ENCODE data around the gene FBXL14. TPM values are rescaled to one million over a fixed set of nuclear protein-coding genes. Genes with fewer than 3 reads are reported as not detected.
A peak's percentile ranks its signal among the peaks of the same experiment; 100 is the strongest.

FBXL14 gene
- total RNA-seq, 1 experiment from 2014 or later, result 19.3 TPM

- TF ChIP-seq CTCF (conservative IDR thresholded peaks at IDR 0.05; ENCODE audit: low read depth, low read length), result no peak
- TF ChIP-seq EZH2 (IDR thresholded peaks at IDR 0.05; ENCODE audit: borderline replicate concordance, low read depth, low read length, poor library complexity, severe bottlenecking), result no peak
- Histone ChIP-seq H3K4me3 (ENCODE audit: low read depth, low read length, poor library complexity, severe bottlenecking) (peak overlapping the region; percentile 80), H3K27ac (ENCODE audit: low read depth, low read length, poor library complexity, severe bottlenecking) (no peak overlapping the region), H3K36me3 (ENCODE audit: insufficient read depth, low read length, poor library complexity, severe bottlenecking) (no peaks in the 10 kb centered on the region), H3K4me1 (ENCODE audit: insufficient read depth, low read length, poor library complexity, severe bottlenecking) (peaks cover 32% of the 10 kb centered on the region), H3K27me3 (replicated peaks; ENCODE audit: insufficient read depth, low read depth, low read length, poor library complexity) (no peaks in the 10 kb centered on the region), H3K9me3 (ENCODE audit: low read depth, low read length, poor library complexity, severe bottlenecking) (no peaks in the 10 kb centered on the region)
- DNase-seq (ENCODE audit: low spot score), result no peak
- POLR2A ChIA-PET (ENCODE audit: low non-redundant PET), result no interaction called here
- CTCF ChIA-PET, result interaction anchor here (0.5 kb wide), 1 partner anchor 57 kb away, joined by 12 read pairs; no protein-coding TSS in a partner anchor
- BruUV-seq (replicated peaks), result no TSS peak
- intact Hi-C loops (cut with micrococcal nuclease; ENCODE audit: unreplicated experiment), result loop anchor here (5.0 to 10.0 kb wide), 2 partner anchors 309 to 836 kb away; partner anchors contain the start of gene WNK1
Observed at GRCh38 chr12:1591034-1591433, 3.3 kb downstream of the FBXL14 start.

- no peak for DNase-seq (ENCODE audit: low spot score)
- POLR2A ChIA-PET (ENCODE audit: low non-redundant PET), result no interaction called here
- no peak for TF ChIP-seq CTCF (conservative IDR thresholded peaks at IDR 0.05; ENCODE audit: low read depth, low read length)
- no peak for TF ChIP-seq EZH2 (IDR thresholded peaks at IDR 0.05; ENCODE audit: borderline replicate concordance, low read depth, low read length, poor library complexity, severe bottlenecking)
- Histone ChIP-seq H3K27me3 (replicated peaks; ENCODE audit: insufficient read depth, low read depth, low read length, poor library complexity) (no peaks in the 10 kb centered on the region), H3K36me3 (ENCODE audit: insufficient read depth, low read length, poor library complexity, severe bottlenecking) (no peaks in the 10 kb centered on the region), H3K9me3 (ENCODE audit: low read depth, low read length, poor library complexity, severe bottlenecking) (no peaks in the 10 kb centered on the region), H3K27ac (ENCODE audit: low read depth, low read length, poor library complexity, severe bottlenecking) (peak overlapping the region; percentile 6), H3K4me1 (ENCODE audit: insufficient read depth, low read length, poor library complexity, severe bottlenecking) (peaks cover 31% of the 10 kb centered on the region), H3K4me3 (ENCODE audit: low read depth, low read length, poor library complexity, severe bottlenecking) (peak overlapping the region; percentile 80)
- CTCF ChIA-PET, result no interaction called here
- BruUV-seq (replicated peaks), result no TSS peak
- intact Hi-C loops (cut with micrococcal nuclease; ENCODE audit: unreplicated experiment), result loop anchor here (5.0 to 10.0 kb wide), 2 partner anchors 308 to 836 kb away; partner anchors contain the start of gene WNK1
Observed at GRCh38 chr12:1590221-1590979, 4.0 kb downstream of the FBXL14 start.

GRCh38 chr12:1588575-1588947 is 5.8 kb downstream of the FBXL14 start:
- DNase-seq (ENCODE audit: low spot score), result no peak
- H3K27me3 ChIP-seq (replicated peaks; ENCODE audit: insufficient read depth, low read depth, low read length, poor library complexity), result no peaks in the 10 kb centered on the region
- no peaks in the 10 kb centered on the region for H3K36me3 ChIP-seq (ENCODE audit: insufficient read depth, low read length, poor library complexity, severe bottlenecking)
- no peak for TF ChIP-seq CTCF (conservative IDR thresholded peaks at IDR 0.05; ENCODE audit: low read depth, low read length)
- no peak for TF ChIP-seq EZH2 (IDR thresholded peaks at IDR 0.05; ENCODE audit: borderline replicate concordance, low read depth, low read length, poor library complexity, severe bottlenecking)
- ChIA-PET CTCF (no interaction called here), POLR2A (ENCODE audit: low non-redundant PET) (no interaction called here)
- no peaks in the 10 kb centered on the region for H3K9me3 ChIP-seq (ENCODE audit: low read depth, low read length, poor library complexity, severe bottlenecking)
- intact Hi-C loops (cut with micrococcal nuclease; ENCODE audit: unreplicated experiment), result no loop called here
- BruUV-seq (replicated peaks), result no TSS peak
- H3K27ac ChIP-seq (ENCODE audit: low read depth, low read length, poor library complexity, severe bottlenecking), result no peak overlapping the region
- no peak overlapping the region for H3K4me3 ChIP-seq (ENCODE audit: low read depth, low read length, poor library complexity, severe bottlenecking)
- H3K4me1 ChIP-seq (ENCODE audit: insufficient read depth, low read length, poor library complexity, severe bottlenecking), result peaks cover 26% of the 10 kb centered on the region
